HG02763 (cell line): ENCODE data around the gene CDK5RAP3.

Experiments used
- ATAC-seq: cut with Tn5 transposase; IDR thresholded peaks from one replicate; pipeline ENCODE4 v1.9.1; 2021; ENCODE audit warnings: mild to moderate bottlenecking, moderate library complexity; ENCODE audit not compliant: unreplicated experiment

CDK5RAP3 gene

GRCh38 chr17:47948706-47949196, 22.2 kb upstream of the CDK5RAP3 start:
- no peak for ATAC-seq

- peak; percentile 48 for ATAC-seq
Measured at GRCh38 chr17:47949197-47949759, 21.6 kb upstream of the CDK5RAP3 start.

- peak; percentile 35 for ATAC-seq
Measured at GRCh38 chr17:47949946-47950345, 21.0 kb upstream of the CDK5RAP3 start.

GRCh38 chr17:47950448-47950847, 20.5 kb upstream of the CDK5RAP3 start:
- ATAC-seq = no peak

- no peak for ATAC-seq
Measured at GRCh38 chr17:47952171-47953021, 18.5 kb upstream of the CDK5RAP3 start.

- no peak for ATAC-seq
Measured at GRCh38 chr17:47953909-47954308, 17.0 kb upstream of the CDK5RAP3 start.

- ATAC-seq = no peak
Measured at GRCh38 chr17:47955497-47956461, 15.1 kb upstream of the CDK5RAP3 start.

GRCh38 chr17:47956791-47957590, 13.9 kb upstream of the CDK5RAP3 start:
- no peak for ATAC-seq

GRCh38 chr17:47957591-47958490, 13.1 kb upstream of the CDK5RAP3 start, which contains the start of gene PRR15L:
Gene PRR15L (minus strand): TSS chr17:47957883. CDS start chr17:47953234, 4,649 bp downstream.
- ATAC-seq = no peak

- ATAC-seq = no peak
Measured at GRCh38 chr17:47959825-47960655, 10.9 kb upstream of the CDK5RAP3 start.

- ATAC-seq = no peak
Measured at GRCh38 chr17:47961406-47961805, 9.5 kb upstream of the CDK5RAP3 start.

- ATAC-seq = no peak
Measured at GRCh38 chr17:47962901-47963300, 8.0 kb upstream of the CDK5RAP3 start.

- no peak for ATAC-seq
Measured at GRCh38 chr17:47964856-47965255, 6.1 kb upstream of the CDK5RAP3 start.

- ATAC-seq = no peak
Measured at GRCh38 chr17:47966079-47966519, 4.8 kb upstream of the CDK5RAP3 start.

GRCh38 chr17:47967607-47968252, 3.2 kb upstream of the CDK5RAP3 start:
- no peak for ATAC-seq

- no peak for ATAC-seq
Measured at GRCh38 chr17:47968836-47969235, 2.1 kb upstream of the CDK5RAP3 start.

- no peak for ATAC-seq
Measured at GRCh38 chr17:47969930-47970724, 786 bp upstream of the CDK5RAP3 start.
